Trophoblast cell (in vitro differentiated cells and primary cell): ENCODE results near the gene TTYH1.

ENCODE experiments used
- DNase-seq, 2 donors: peaks; one replicate each; pipeline ENCODE4 v3.0.0-alpha.2; 2016
- H2AFZ ChIP-seq: 2 replicates; pipeline ENCODE4 v1.6.1; 2013; ENCODE audit warnings: low read length, moderate library complexity, mild to moderate bottlenecking; ENCODE audit not compliant: insufficient read depth, poor library complexity
- H2AK5ac ChIP-seq: 2 replicates; pipeline ENCODE4 v1.6.1; 2013; ENCODE audit warnings: mild to moderate bottlenecking, low read length
- H2BK120ac ChIP-seq: 2 replicates; pipeline ENCODE4 v1.6.1; 2013; ENCODE audit warnings: low read length, mild to moderate bottlenecking, moderate library complexity; ENCODE audit not compliant: insufficient read depth, poor library complexity
- H2BK12ac ChIP-seq: 2 replicates; pipeline ENCODE4 v1.6.1; 2013; ENCODE audit warnings: mild to moderate bottlenecking, low read length, moderate library complexity
- H2BK5ac ChIP-seq: 2 replicates; pipeline ENCODE4 v1.6.1; 2013; ENCODE audit warnings: low read length, low read depth, moderate library complexity, mild to moderate bottlenecking; ENCODE audit not compliant: poor library complexity
- H3K14ac ChIP-seq: 2 replicates; pipeline ENCODE4 v1.6.1; 2013; ENCODE audit warnings: mild to moderate bottlenecking, low read length
- H3K18ac ChIP-seq: 2 replicates; pipeline ENCODE4 v1.6.1; 2013; ENCODE audit warnings: mild to moderate bottlenecking, low read length
- H3K23ac ChIP-seq: 2 replicates; pipeline ENCODE4 v1.6.1; 2013; ENCODE audit warnings: low read length
- H3K27ac ChIP-seq: 2 replicates; pipeline ENCODE4 v1.5.1; 2013; ENCODE audit warnings: low read depth, mild to moderate bottlenecking, inconsistent platforms, low read length, moderate library complexity
- H3K27me3 ChIP-seq: 2 replicates; pipeline ENCODE4 v1.6.1; 2013; ENCODE audit warnings: inconsistent platforms, mild to moderate bottlenecking, low read length, moderate library complexity; ENCODE audit not compliant: insufficient read depth
- H3K36me3 ChIP-seq, 2 experiments: 1 replicate in 1 of 2; 2 replicates in 1 of 2; pipeline ENCODE4 v1.6.1; 2013; ENCODE audit warnings: low read length in 2 of 2, mild to moderate bottlenecking in 2 of 2, moderate library complexity in 1 of 2; ENCODE audit not compliant: insufficient read depth in 2 of 2, control insufficient read depth in 1 of 2
- H3K4ac ChIP-seq: 2 replicates; pipeline ENCODE4 v1.6.1; 2013; ENCODE audit warnings: low read depth, mild to moderate bottlenecking, low read length, moderate library complexity
- H3K4me1 ChIP-seq, 2 experiments: 1 replicate in 1 of 2; 2 replicates in 1 of 2; pipeline ENCODE4 v1.6.1; 2013; ENCODE audit warnings: low read length in 2 of 2, mild to moderate bottlenecking in 2 of 2, moderate library complexity in 1 of 2; ENCODE audit not compliant: insufficient read depth in 2 of 2, control insufficient read depth in 1 of 2
- H3K4me2 ChIP-seq: 2 replicates; pipeline ENCODE4 v1.6.1; 2013; ENCODE audit warnings: inconsistent platforms, mild to moderate bottlenecking, low read length, moderate library complexity
- H3K4me3 ChIP-seq: 2 replicates; pipeline ENCODE4 v1.5.1; 2013; ENCODE audit warnings: mild to moderate bottlenecking, low read depth, low read length, inconsistent platforms
- H3K79me1 ChIP-seq: one replicate; pipeline ENCODE4 v1.6.1; 2013; ENCODE audit warnings: low read length
- H3K79me2 ChIP-seq: 2 replicates; pipeline ENCODE4 v1.6.1; 2013; ENCODE audit warnings: low read length, mild to moderate bottlenecking; ENCODE audit not compliant: control insufficient read depth, insufficient read depth, poor library complexity
- H3K9ac ChIP-seq: 2 replicates; pipeline ENCODE4 v1.6.1; 2013; ENCODE audit warnings: mild to moderate bottlenecking, low read length
- H3K9me3 ChIP-seq: 2 replicates; pipeline ENCODE4 v1.6.1; 2013; ENCODE audit warnings: low read depth, mild to moderate bottlenecking, control low read depth, inconsistent platforms, low read length; ENCODE audit not compliant: insufficient read depth
- H4K12ac ChIP-seq: 2 replicates; pipeline ENCODE4 v1.6.1; 2013; ENCODE audit warnings: low read depth, mild to moderate bottlenecking, low read length, moderate library complexity
- H4K8ac ChIP-seq: 2 replicates; pipeline ENCODE4 v1.6.1; 2013; ENCODE audit warnings: low read depth, mild to moderate bottlenecking, low read length, moderate library complexity
- H4K91ac ChIP-seq: one replicate; pipeline ENCODE4 v1.6.1; 2013; ENCODE audit warnings: low read depth, mild to moderate bottlenecking, low read length, moderate library complexity
- WGBS: extraction: QIAGEN DNeasy Blood & Tissue Kit; methylation state at CpG from one replicate; pipeline ENCODE4 v1.1.7; 2013; ENCODE audit warnings: missing lambda C conversion rate; ENCODE audit not compliant: insufficient read length, insufficient coverage; ENCODE audit errors: extremely low coverage; 5-methylcytosine and 5-hydroxymethylcytosine counted together

TTYH1 gene

GRCh38 chr19:54454781-54455675, 39.8 kb downstream of the TTYH1 start:
- no peak overlapping the region for H4K8ac ChIP-seq
- no peak for DNase-seq
- no peak overlapping the region for H4K91ac ChIP-seq
- H3K9ac ChIP-seq: no peak overlapping the region
- no peak overlapping the region for H3K14ac ChIP-seq
- no peak overlapping the region for H4K12ac ChIP-seq
- no peaks in the 10 kb centered on the region for H3K9me3 ChIP-seq
- no peak overlapping the region for H2BK5ac ChIP-seq
- no peak overlapping the region for H3K4me3 ChIP-seq
- H3K4ac ChIP-seq: no peak overlapping the region
- no peak overlapping the region for H2AK5ac ChIP-seq
- no peaks in the 10 kb centered on the region for H3K27me3 ChIP-seq
- no peak overlapping the region for H3K23ac ChIP-seq
- H2AFZ ChIP-seq: no peak overlapping the region
- H3K4me1 ChIP-seq: peaks cover 3 to 6% of the 10 kb centered on the region in 2 experiments
- no peak overlapping the region for H3K4me2 ChIP-seq
- H3K79me1 ChIP-seq: no peaks in the 10 kb centered on the region
- H3K27ac ChIP-seq: no peak overlapping the region
- H3K36me3 ChIP-seq: peaks cover 87 to 90% of the 10 kb centered on the region in 2 experiments
- no peak overlapping the region for H2BK12ac ChIP-seq
- H2BK120ac ChIP-seq: no peak overlapping the region
- peaks cover 12% of the 10 kb centered on the region for H3K79me2 ChIP-seq
- H3K18ac ChIP-seq: no peak overlapping the region
- no CpG with 5 or more reads among the region's 33 CpGs for WGBS

GRCh38 chr19:54455786-54456422, 40.6 kb downstream of the TTYH1 start:
- H2AK5ac ChIP-seq: no peak overlapping the region
- H2BK12ac ChIP-seq: no peak overlapping the region
- no peak overlapping the region for H4K91ac ChIP-seq
- no peak overlapping the region for H4K8ac ChIP-seq
- H3K9me3 ChIP-seq: no peaks in the 10 kb centered on the region
- no CpG with 5 or more reads among the region's 40 CpGs for WGBS
- H3K4me3 ChIP-seq: peak overlapping the region; percentile 31
- no peaks in the 10 kb centered on the region for H3K79me1 ChIP-seq
- H2BK120ac ChIP-seq: no peak overlapping the region
- H3K9ac ChIP-seq: no peak overlapping the region
- peaks cover under 1% of the 10 kb centered on the region in 2 experiments for H3K4me1 ChIP-seq
- H3K4ac ChIP-seq: no peak overlapping the region
- H3K27me3 ChIP-seq: no peaks in the 10 kb centered on the region
- peaks cover 92 to 96% of the 10 kb centered on the region in 2 experiments for H3K36me3 ChIP-seq
- H3K23ac ChIP-seq: no peak overlapping the region
- no peak overlapping the region for H2BK5ac ChIP-seq
- H3K27ac ChIP-seq: no peak overlapping the region
- no peak overlapping the region for H4K12ac ChIP-seq
- DNase-seq: no peak
- no peak overlapping the region for H3K18ac ChIP-seq
- peaks cover 5% of the 10 kb centered on the region for H3K79me2 ChIP-seq
- H3K14ac ChIP-seq: no peak overlapping the region
- no peak overlapping the region for H2AFZ ChIP-seq
- H3K4me2 ChIP-seq: no peak overlapping the region

DNA sequence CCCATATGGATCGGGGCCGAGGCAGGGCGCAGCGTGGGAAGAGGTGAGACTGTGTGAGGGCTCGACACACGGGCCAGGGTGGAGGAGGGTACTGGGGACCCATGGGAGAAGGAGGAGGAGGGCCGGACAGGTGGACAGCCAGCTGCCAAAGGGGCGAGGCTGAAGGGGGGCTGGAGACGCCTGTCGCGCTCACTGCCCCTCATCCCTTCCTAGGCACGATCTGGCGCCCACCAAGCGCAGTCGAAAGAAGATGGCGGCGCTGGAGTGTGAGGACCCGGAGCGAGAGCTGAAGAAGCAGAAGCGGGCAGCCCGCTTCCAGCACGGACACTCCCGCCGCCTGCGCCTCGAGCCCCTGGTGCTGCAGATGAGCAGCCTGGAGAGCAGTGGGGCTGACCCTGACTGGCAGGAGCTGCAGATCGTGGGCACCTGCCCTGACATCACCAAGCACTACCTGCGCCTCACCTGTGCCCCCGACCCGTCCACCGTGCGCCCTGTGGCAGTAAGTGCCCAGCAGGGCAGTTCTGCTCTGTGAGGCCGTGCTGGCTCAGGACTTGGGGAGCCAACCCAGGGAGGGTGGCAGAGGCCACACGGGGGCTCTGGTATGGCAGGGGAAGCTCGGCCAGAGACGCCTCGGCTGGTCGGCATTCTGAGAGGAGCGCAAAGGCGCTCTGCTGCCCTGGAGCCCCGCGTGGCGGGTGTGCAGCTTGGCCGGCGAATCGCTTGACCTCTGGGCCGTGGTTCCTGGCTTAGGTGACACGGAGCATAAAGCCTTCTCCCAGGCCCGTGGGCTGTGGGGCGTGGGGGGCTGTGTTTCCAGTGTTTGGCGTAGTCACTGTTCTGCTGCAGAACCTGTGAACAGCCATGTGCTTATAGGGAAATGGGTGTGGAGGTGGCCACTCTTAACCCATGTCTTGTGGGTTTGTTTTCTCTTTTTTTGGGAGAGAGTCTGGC, 41.4 kb downstream of the TTYH1 start:
- no CpG with 5 or more reads among the region's 51 CpGs for WGBS
- Histone ChIP-seq H3K14ac (no peak overlapping the region), H3K4me3 (no peak overlapping the region), H3K27ac (no peak overlapping the region), H3K23ac (no peak overlapping the region), H3K79me2 (no peaks in the 10 kb centered on the region), H3K9ac (no peak overlapping the region), H2BK12ac (no peak overlapping the region), H2AFZ (no peak overlapping the region), H3K36me3 (peaks cover 96 to 97% of the 10 kb centered on the region in 2 experiments), H3K4me2 (no peak overlapping the region), H4K12ac (no peak overlapping the region), H2AK5ac (no peak overlapping the region), H3K4me1 (no peaks in the 10 kb centered on the region), H3K27me3 (no peaks in the 10 kb centered on the region), H4K8ac (no peak overlapping the region), H2BK5ac (no peak overlapping the region), H3K79me1 (no peaks in the 10 kb centered on the region), H3K4ac (no peak overlapping the region), H3K9me3 (no peaks in the 10 kb centered on the region), H3K18ac (no peak overlapping the region), H4K91ac (no peak overlapping the region), H2BK120ac (no peak overlapping the region)
- no peak for DNase-seq
